H1 (cell line): Measurements from ENCODE around the gene TASP1.

Experiments used
- EZH2 ChIP-seq: fragments of 200-600 bp; sonication (generic); IDR thresholded peaks from 2 replicates; pipeline ENCODE4 v1.7.1; 2012; ENCODE audit warnings: low read depth, mild to moderate bottlenecking, moderate library complexity, low read length, inconsistent platforms; ENCODE audit not compliant: severe bottlenecking
- JUN ChIP-seq: IDR thresholded peaks from 2 replicates; pipeline ENCODE4 v1.6.1; 2011; ENCODE audit warnings: low read depth, mild to moderate bottlenecking, improper control_type of control experiment, low read length
- JUND ChIP-seq: IDR thresholded peaks from 2 replicates; pipeline ENCODE4 v1.6.1; 2011; ENCODE audit warnings: mild to moderate bottlenecking, improper control_type of control experiment, low read length
- KDM4A ChIP-seq: IDR thresholded peaks from one replicate; pipeline ENCODE4 v1.7.1; 2012; ENCODE audit warnings: low read depth, mild to moderate bottlenecking, moderate library complexity, low read length, inconsistent platforms; ENCODE audit not compliant: severe bottlenecking
- MAFK ChIP-seq: IDR thresholded peaks from 2 replicates; pipeline ENCODE4 v1.6.1; 2012; ENCODE audit warnings: low read depth, mild to moderate bottlenecking, improper control_type of control experiment, low read length
- MAX ChIP-seq: IDR thresholded peaks from 2 replicates; pipeline ENCODE4 v1.6.1; 2012; ENCODE audit warnings: inconsistent platforms
- NANOG ChIP-seq: IDR thresholded peaks from 2 replicates; pipeline ENCODE4 v1.6.1; 2011; ENCODE audit warnings: low read length, low read depth, mild to moderate bottlenecking, inconsistent platforms; ENCODE audit not compliant: insufficient read depth, poor library complexity, severe bottlenecking
- POLR2A ChIP-seq, 2 experiments: IDR thresholded peaks; 1 replicate in 1 of 2; 2 replicates in 1 of 2; pipeline ENCODE4 v1.6.1; 2011; ENCODE audit warnings: low read depth in 2 of 2, low read length in 2 of 2, mild to moderate bottlenecking in 2 of 2; ENCODE audit errors: control extremely low read depth in 1 of 2
- POLR2AphosphoS5 ChIP-seq: IDR thresholded peaks from 2 replicates; pipeline ENCODE4 v1.6.1; 2011; ENCODE audit warnings: low read depth, low read length
- RFX5 ChIP-seq: IDR thresholded peaks from 2 replicates; pipeline ENCODE4 v1.6.1; 2011; ENCODE audit warnings: low read depth, low read length, improper control_type of control experiment, borderline replicate concordance
- SIN3A ChIP-seq, 2 experiments: IDR thresholded peaks in 1 of 2; conservative IDR thresholded peaks in 1 of 2; 2 replicates each; pipeline ENCODE4 v1.6.1; 2011 to 2012; ENCODE audit warnings: low read length in 2 of 2, improper control_type of control experiment in 1 of 2, low read depth in 1 of 2, mild to moderate bottlenecking in 1 of 2
- SP2 ChIP-seq: IDR thresholded peaks from 2 replicates; pipeline ENCODE4 v1.6.1; 2012; ENCODE audit warnings: mild to moderate bottlenecking, low read length, inconsistent platforms
- TF ChIP-seq, protein P1 (sequence below), 3 experiments: IDR thresholded peaks; 1 replicate in 2 of 3; 2 replicates in 1 of 3; pipeline versions ENCODE4 v1.5.1 to v1.6.1; 2011; ENCODE audit warnings: low read length in 3 of 3, mild to moderate bottlenecking in 3 of 3, inconsistent platforms in 2 of 3, low read depth in 1 of 3, moderate library complexity in 1 of 3; ENCODE audit not compliant: insufficient read depth in 1 of 3; ENCODE audit errors: control extremely low read depth in 1 of 3
- TF ChIP-seq, protein P2 (sequence below): IDR thresholded peaks from 2 replicates; pipeline ENCODE4 v1.6.1; 2011; ENCODE audit warnings: low read length, improper control_type of control experiment

DNA sequence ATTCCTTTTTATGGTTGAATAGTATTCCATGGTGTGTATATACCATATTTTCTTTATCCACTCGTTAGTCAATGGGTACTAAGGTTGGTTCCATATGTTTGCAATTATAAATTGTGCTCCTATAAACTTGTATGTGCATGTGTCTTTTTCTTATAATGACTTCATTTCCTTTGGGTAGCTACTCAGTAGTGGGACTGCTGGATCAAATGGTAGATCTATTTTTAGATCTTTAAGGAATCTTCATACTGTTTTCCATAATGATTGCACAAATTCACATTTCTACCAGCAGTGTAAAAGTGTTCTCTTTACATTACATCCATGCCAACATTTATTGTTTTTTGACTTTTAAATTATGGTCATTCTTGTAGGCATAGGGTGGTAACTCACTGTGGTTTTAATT, 164.3 kb downstream of the TASP1 start:
- TF ChIP-seq KDM4A (no peak), POLR2AphosphoS5 (no peak), EZH2 (no peak), SIN3A (conservative IDR thresholded peaks at IDR 0.05 in 1 of 2, IDR thresholded peaks at IDR 0.05 in 1 of 2; ENCODE audit: low read depth in 1 of 2, low read length in 2 of 2) (no peak), POLR2A (IDR thresholded peaks at IDR 0.05; ENCODE audit: control extremely low read depth in 1 of 2, low read depth in 2 of 2, low read length in 2 of 2) (no peak), MAFK (no peak), JUN (no peak), NANOG (no peak), RFX5 (no peak), JUND (no peak), MAX (no peak), SP2 (no peak)
- TF ChIP-seq, protein P1, sequence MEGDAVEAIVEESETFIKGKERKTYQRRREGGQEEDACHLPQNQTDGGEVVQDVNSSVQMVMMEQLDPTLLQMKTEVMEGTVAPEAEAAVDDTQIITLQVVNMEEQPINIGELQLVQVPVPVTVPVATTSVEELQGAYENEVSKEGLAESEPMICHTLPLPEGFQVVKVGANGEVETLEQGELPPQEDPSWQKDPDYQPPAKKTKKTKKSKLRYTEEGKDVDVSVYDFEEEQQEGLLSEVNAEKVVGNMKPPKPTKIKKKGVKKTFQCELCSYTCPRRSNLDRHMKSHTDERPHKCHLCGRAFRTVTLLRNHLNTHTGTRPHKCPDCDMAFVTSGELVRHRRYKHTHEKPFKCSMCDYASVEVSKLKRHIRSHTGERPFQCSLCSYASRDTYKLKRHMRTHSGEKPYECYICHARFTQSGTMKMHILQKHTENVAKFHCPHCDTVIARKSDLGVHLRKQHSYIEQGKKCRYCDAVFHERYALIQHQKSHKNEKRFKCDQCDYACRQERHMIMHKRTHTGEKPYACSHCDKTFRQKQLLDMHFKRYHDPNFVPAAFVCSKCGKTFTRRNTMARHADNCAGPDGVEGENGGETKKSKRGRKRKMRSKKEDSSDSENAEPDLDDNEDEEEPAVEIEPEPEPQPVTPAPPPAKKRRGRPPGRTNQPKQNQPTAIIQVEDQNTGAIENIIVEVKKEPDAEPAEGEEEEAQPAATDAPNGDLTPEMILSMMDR (IDR thresholded peaks at IDR 0.05; ENCODE audit: control extremely low read depth in 1 of 3, insufficient read depth in 1 of 3, low read depth in 1 of 3, low read length in 3 of 3), result no peak
- TF ChIP-seq, protein P2, sequence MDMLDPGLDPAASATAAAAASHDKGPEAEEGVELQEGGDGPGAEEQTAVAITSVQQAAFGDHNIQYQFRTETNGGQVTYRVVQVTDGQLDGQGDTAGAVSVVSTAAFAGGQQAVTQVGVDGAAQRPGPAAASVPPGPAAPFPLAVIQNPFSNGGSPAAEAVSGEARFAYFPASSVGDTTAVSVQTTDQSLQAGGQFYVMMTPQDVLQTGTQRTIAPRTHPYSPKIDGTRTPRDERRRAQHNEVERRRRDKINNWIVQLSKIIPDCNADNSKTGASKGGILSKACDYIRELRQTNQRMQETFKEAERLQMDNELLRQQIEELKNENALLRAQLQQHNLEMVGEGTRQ, result no peak
